ENCODE data around the gene CFAP74. TPM values are rescaled to one million over a fixed set of nuclear protein-coding genes. Genes with fewer than 3 reads are reported as not detected.

The CFAP74 gene
- total and polyA plus RNA-seq, 3 donors from 2014 or later: 16.4 to 25.5 (median 24.9) TPM

GRCh38 chr1:1955621-1956094 lies 47.9 kb downstream of the CFAP74 start:
- DNase-seq: no peak
- H3K9me3 ChIP-seq: no peaks in the 10 kb centered on the region
- intact Hi-C loops (cut with DNase I; ENCODE audit: low total_unique reads): no loop called here
- H3K27me3 ChIP-seq: no peaks in the 10 kb centered on the region
- H3K4me1 ChIP-seq: peaks cover 4% of the 10 kb centered on the region
- no peak for TF ChIP-seq CTCF (IDR thresholded peaks at IDR 0.05)
- H3K27ac ChIP-seq: peak overlapping the region in 1 of 2 donors; percentile 30
- H3K4me3 ChIP-seq: peak overlapping the region in 1 of 2 donors; percentile 29
- no peaks in the 10 kb centered on the region for H3K36me3 ChIP-seq (ENCODE audit: low read depth, missing control alignments)
- 68 to 70% methylated on average over 10 to 14 of the region's 14 CpGs for WGBS, 2 donors

- Histone ChIP-seq H3K4me1 (peaks cover 4% of the 10 kb centered on the region), H3K36me3 (ENCODE audit: low read depth, missing control alignments) (no peaks in the 10 kb centered on the region), H3K27me3 (no peaks in the 10 kb centered on the region), H3K4me3 (peak overlapping the region; percentile 29 to 35), H3K27ac (peak overlapping the region in 1 of 2 donors; percentile 30), H3K9me3 (no peaks in the 10 kb centered on the region)
- intact Hi-C loops (cut with DNase I; ENCODE audit: low total_unique reads): no loop called here
- WGBS, 2 donors: 71 to 79% methylated on average over 43 to 46 of the region's 46 CpGs
- DNase-seq: peak; percentile 31
- TF ChIP-seq POLR2A (IDR thresholded peaks at IDR 0.05): no peak
- peak in 1 of 3 experiments; percentile 20 for TF ChIP-seq CTCF (IDR thresholded peaks at IDR 0.05)
These were observed 48.6 kb downstream of the CFAP74 start for GRCh38 chr1:1954831-1955441.

GRCh38 chr1:1954015-1954414 lies 49.6 kb downstream of the CFAP74 start:
- DNase-seq: no peak
- TF ChIP-seq CTCF (IDR thresholded peaks at IDR 0.05): no peak
- no peak for TF ChIP-seq POLR2A (IDR thresholded peaks at IDR 0.05)
- H3K27me3 ChIP-seq: no peaks in the 10 kb centered on the region

GRCh38 chr1:1950940-1951339 lies 52.6 kb downstream of the CFAP74 start:
- Histone ChIP-seq H3K36me3 (ENCODE audit: low read depth, missing control alignments) (no peaks in the 10 kb centered on the region), H3K27me3 (no peaks in the 10 kb centered on the region), H3K4me1 (peaks cover 13% of the 10 kb centered on the region), H3K27ac (no peak overlapping the region), H3K4me3 (no peak overlapping the region), H3K9me3 (no peaks in the 10 kb centered on the region)
- DNase-seq: no peak
- no peak for TF ChIP-seq CTCF (IDR thresholded peaks at IDR 0.05)
- TF ChIP-seq POLR2A (IDR thresholded peaks at IDR 0.05): no peak
- intact Hi-C loops (cut with DNase I; ENCODE audit: low total_unique reads): no loop called here
- WGBS, 2 donors: 83 to 89% methylated on average over 5 of the region's 5 CpGs

More at GRCh38 chr1:1954015-1954414, 49.6 kb downstream of the CFAP74 start:
- H3K36me3 ChIP-seq (ENCODE audit: low read depth, missing control alignments): no peaks in the 10 kb centered on the region
- no peak overlapping the region for H3K4me3 ChIP-seq
- no peaks in the 10 kb centered on the region for H3K9me3 ChIP-seq
- WGBS, 2 donors: 91 to 94% methylated on average over 9 of the region's 9 CpGs
- H3K27ac ChIP-seq: no peak overlapping the region
- intact Hi-C loops (cut with DNase I; ENCODE audit: low total_unique reads): no loop called here
- H3K4me1 ChIP-seq: no peaks in the 10 kb centered on the region

GRCh38 chr1:1948783-1949182 lies 54.8 kb downstream of the CFAP74 start:
- no peaks in the 10 kb centered on the region for H3K27me3 ChIP-seq
- no peak overlapping the region for H3K27ac ChIP-seq
- H3K9me3 ChIP-seq: no peaks in the 10 kb centered on the region
- H3K4me3 ChIP-seq: no peak overlapping the region
- peaks cover 17% of the 10 kb centered on the region for H3K4me1 ChIP-seq
- intact Hi-C loops (cut with DNase I; ENCODE audit: low total_unique reads): no loop called here
- WGBS, 2 donors: 73% methylated on average over 1 of the region's 1 CpG
- DNase-seq: no peak
- TF ChIP-seq POLR2A (IDR thresholded peaks at IDR 0.05): no peak
- H3K36me3 ChIP-seq (ENCODE audit: low read depth, missing control alignments): no peaks in the 10 kb centered on the region

Measured in testis (tissue), 3 donors.